HG03442 (cell line): ENCODE results near the gene ZFAND4.
A peak's percentile ranks its signal among the peaks of the same experiment; 100 is the strongest.
"Not testable (repeated sequence)": the region's sequence is repeated elsewhere in the genome, so short reads cannot be mapped to it uniquely, and the experiment has no call there.

Source experiments
- ATAC-seq: cut with Tn5 transposase; IDR thresholded peaks from one replicate; pipeline ENCODE4 v1.9.1; 2021; ENCODE audit warnings: mild to moderate bottlenecking, moderate library complexity; ENCODE audit not compliant: unreplicated experiment

The ZFAND4 gene

GRCh38 chr10:45672181-45673073 is at the start of gene ZFAND4:
Gene ZFAND4, minus strand, starts transcription at chr10:45672772. Its CDS starts 9,047 bp downstream, at chr10:45663725.
- ATAC-seq = peak; percentile 95

- not testable (repeated sequence) for ATAC-seq
These were observed 48.9 kb upstream of the ZFAND4 start for GRCh38 chr10:45721503-45721902.

GRCh38 chr10:45717642-45718041 is 45.1 kb upstream of the ZFAND4 start:
- not testable (repeated sequence) for ATAC-seq

- not testable (repeated sequence) for ATAC-seq
These were observed 44.5 kb upstream of the ZFAND4 start for GRCh38 chr10:45717053-45717452.

- ATAC-seq = not testable (repeated sequence)
These were observed 38.7 kb upstream of the ZFAND4 start for GRCh38 chr10:45711223-45711622.

GRCh38 chr10:45710200-45710796 is 37.7 kb upstream of the ZFAND4 start:
- ATAC-seq = peak; percentile 93

GRCh38 chr10:45678467-45678866 is 5.9 kb upstream of the ZFAND4 start:
- ATAC-seq = not testable (repeated sequence)

GRCh38 chr10:45675388-45675787 is 2.8 kb upstream of the ZFAND4 start:
- no peak for ATAC-seq

GRCh38 chr10:45673074-45673648 is 589 bp upstream of the ZFAND4 start:
- ATAC-seq = no peak

GRCh38 chr10:45671300-45671699 is 1.3 kb downstream of the ZFAND4 start:
- ATAC-seq = not testable (repeated sequence)

GRCh38 chr10:45669897-45670296 is 2.7 kb downstream of the ZFAND4 start:
- ATAC-seq = not testable (repeated sequence)

- no peak for ATAC-seq
These were observed 11.6 kb downstream of the ZFAND4 start for GRCh38 chr10:45660876-45661411.

GRCh38 chr10:45657033-45657926 is 15.3 kb downstream of the ZFAND4 start:
- ATAC-seq = no peak

- ATAC-seq = no peak
These were observed 17.4 kb downstream of the ZFAND4 start for GRCh38 chr10:45655219-45655618.

GRCh38 chr10:45654753-45655141 is 17.8 kb downstream of the ZFAND4 start:
- ATAC-seq = not testable (repeated sequence)

GRCh38 chr10:45653454-45653853 is 19.1 kb downstream of the ZFAND4 start:
- ATAC-seq = peak; percentile 44

- ATAC-seq = no peak
These were observed 20.1 kb downstream of the ZFAND4 start for GRCh38 chr10:45652511-45652910.

GRCh38 chr10:45649296-45649695 is 23.3 kb downstream of the ZFAND4 start:
- no peak for ATAC-seq

GRCh38 chr10:45647118-45647517 is 25.5 kb downstream of the ZFAND4 start:
- no peak for ATAC-seq

GRCh38 chr10:45646384-45647050 is 26.1 kb downstream of the ZFAND4 start:
- ATAC-seq = no peak
